DOHH2 (cell line): ENCODE data around the gene RS1.

Experiments
- CTCF ChIP-seq: fragments of 200-600 bp; sonication (generic); IDR thresholded peaks from one replicate; pipeline ENCODE4 v1.5.1; 2014; ENCODE audit warnings: antibody characterized with exemption, mild to moderate bottlenecking, low read depth, low read length; ENCODE audit not compliant: poor library complexity, severe bottlenecking
- EZH2phosphoT487 ChIP-seq: fragments of 200-600 bp; sonication (generic); IDR thresholded peaks from 2 replicates; pipeline ENCODE4 v1.6.1; 2017; ENCODE audit warnings: borderline replicate concordance, mild to moderate bottlenecking, antibody characterized with exemption, low read length, moderate library complexity, mixed read lengths

- TF ChIP-seq CTCF: no peak
- TF ChIP-seq EZH2phosphoT487: no peak
Observed at GRCh38 chrX:18674788-18675735, 3.2 kb upstream of the RS1 start.
